GM23338 (cell line): ENCODE data around the gene PLCH2. TPM values are rescaled to one million over a fixed set of nuclear protein-coding genes. Genes with fewer than 3 reads are reported as not detected.

ENCODE experiments used
- ATAC-seq: fragments of 200-7000 bp; cut with Tn5 transposase; 3 replicates; pipeline ENCODE4 v1.9.1; 2020
- DNase-seq: peaks from one replicate; pipeline ENCODE4 v3.0.0-alpha.2; 2015; ENCODE audit warnings: low spot score
- H2AFZ ChIP-seq: fragments of 200-600 bp; sonication (generic); 2 replicates; pipeline ENCODE4 v1.8.0; 2016; ENCODE audit warnings: antibody characterized with exemption, mild to moderate bottlenecking, moderate library complexity
- H3F3A ChIP-seq: fragments of 200-600 bp; sonication (generic); replicated peaks from 2 replicates; pipeline ENCODE4 v1.8.0; 2017; ENCODE audit warnings: antibody characterized with exemption, mixed run types, low read depth
- H3K27ac ChIP-seq: fragments of 200-600 bp; sonication (generic); 2 replicates; pipeline ENCODE4 v1.6.1; 2016; ENCODE audit warnings: low read depth
- H3K27me3 ChIP-seq: fragments of 200-600 bp; sonication (generic); 2 replicates; pipeline ENCODE4 v1.8.0; 2016; ENCODE audit warnings: mild to moderate bottlenecking, mixed run types, moderate library complexity; ENCODE audit not compliant: insufficient read depth
- H3K36me3 ChIP-seq: fragments of 200-600 bp; sonication (generic); 2 replicates; pipeline ENCODE4 v1.8.0; 2016; ENCODE audit warnings: mild to moderate bottlenecking; ENCODE audit not compliant: insufficient read depth
- H3K4me1 ChIP-seq: fragments of 200-600 bp; sonication (generic); 2 replicates; pipeline ENCODE4 v1.8.0; 2016; ENCODE audit warnings: mild to moderate bottlenecking, moderate library complexity; ENCODE audit not compliant: insufficient read depth
- H3K4me2 ChIP-seq: fragments of 200-600 bp; sonication (generic); 2 replicates; pipeline ENCODE4 v1.7.1; 2017; ENCODE audit warnings: mixed run types
- H3K4me3 ChIP-seq: fragments of 200-600 bp; sonication (generic); 2 replicates; pipeline ENCODE4 v1.6.1; 2016; ENCODE audit warnings: mixed run types
- H3K79me2 ChIP-seq: fragments of 200-600 bp; sonication (generic); replicated peaks from 2 replicates; pipeline ENCODE4 v1.8.0; 2017; ENCODE audit warnings: mild to moderate bottlenecking; ENCODE audit not compliant: insufficient read depth
- H3K9me2 ChIP-seq: fragments of 200-600 bp; sonication (generic); 2 replicates; pipeline ENCODE4 v1.8.0; 2017; ENCODE audit not compliant: insufficient read depth
- H4K20me1 ChIP-seq: fragments of 200-600 bp; sonication (generic); replicated peaks from 2 replicates; pipeline ENCODE4 v1.8.0; 2017; ENCODE audit warnings: mild to moderate bottlenecking; ENCODE audit not compliant: insufficient read depth
- H3K27ac Mint-ChIP-seq: 2 replicates; pipeline ENCODE4 v1.8.0; 2020; ENCODE audit warnings: inconsistent platforms, mild to moderate bottlenecking, moderate library complexity, mixed read lengths
- H3K27me3 Mint-ChIP-seq: 3 replicates; pipeline ENCODE4 v1.8.0; 2022; ENCODE audit warnings: low read depth, mild to moderate bottlenecking, moderate library complexity, mixed read lengths, inconsistent platforms; ENCODE audit not compliant: insufficient read depth, poor library complexity
- H3K36me3 Mint-ChIP-seq: 3 replicates; pipeline ENCODE4 v1.8.0; 2021; ENCODE audit warnings: low read depth, mild to moderate bottlenecking, inconsistent platforms, moderate library complexity, mixed read lengths
- H3K4me1 Mint-ChIP-seq: 3 replicates; pipeline ENCODE4 v1.8.0; 2020; ENCODE audit warnings: mild to moderate bottlenecking, inconsistent platforms, mixed read lengths
- H3K4me3 Mint-ChIP-seq: 3 replicates; pipeline ENCODE4 v1.8.0; 2021; ENCODE audit warnings: moderate library complexity, mild to moderate bottlenecking, inconsistent platforms, mixed read lengths
- H3K9me3 Mint-ChIP-seq: 3 replicates; pipeline ENCODE4 v1.8.0; 2020; ENCODE audit warnings: moderate library complexity, mild to moderate bottlenecking, inconsistent platforms, mixed read lengths
- CREB1 ChIP-seq: fragments of 250-450 bp; sonication (Bioruptor Pico); IDR thresholded peaks from 2 replicates; pipeline ENCODE4 v1.5.0; 2020; ENCODE audit warnings: low read depth, mild to moderate bottlenecking, moderate library complexity
- EZH2 ChIP-seq: fragments of 200-600 bp; sonication (generic); IDR thresholded peaks from one replicate; pipeline ENCODE4 v1.8.0; 2017; ENCODE audit warnings: antibody characterized with exemption, mild to moderate bottlenecking, low read depth; ENCODE audit not compliant: unreplicated experiment
- EZH2phosphoT487 ChIP-seq: fragments of 200-600 bp; sonication (generic); IDR thresholded peaks from one replicate; pipeline ENCODE4 v1.8.1; 2018; ENCODE audit warnings: antibody characterized with exemption; ENCODE audit not compliant: unreplicated experiment
- JUNB ChIP-seq: IDR thresholded peaks from one replicate; pipeline ENCODE4 v1.6.1; 2016; ENCODE audit warnings: antibody characterized with exemption; ENCODE audit not compliant: unreplicated experiment
- POLR2AphosphoS5 ChIP-seq: IDR thresholded peaks from 2 replicates; pipeline ENCODE4 v1.6.1; 2016; ENCODE audit warnings: antibody characterized with exemption, low read depth
- STAT1 ChIP-seq: IDR thresholded peaks from one replicate; pipeline ENCODE4 v1.6.1; 2016; ENCODE audit warnings: antibody characterized with exemption; ENCODE audit not compliant: unreplicated experiment
- ZNF114 ChIP-seq: fragments of 250-450 bp; sonication (Bioruptor Pico); IDR thresholded peaks from 2 replicates; pipeline ENCODE4 v1.5.0; 2020; ENCODE audit warnings: mild to moderate bottlenecking, moderate library complexity
- ZNF331 ChIP-seq: fragments of 250-450 bp; sonication (Bioruptor Pico); IDR thresholded peaks from 2 replicates; pipeline ENCODE4 v1.5.0; 2020; ENCODE audit warnings: low read depth, mild to moderate bottlenecking, moderate library complexity
- polyA plus RNA-seq: library from polyadenylated mRNA; unstranded; fragments of >200 nt; fragmentation: Nextera tagmentation; extraction: Ambion mirVana; gene quantifications from 2 replicates; pipeline ENCODE4 v1.2.1, GENCODE V29; 2016
- total RNA-seq: library from RNA; depleted of rRNA; stranded (reverse); fragments of >200 nt; shearing (Covaris generic); gene quantifications from 2 replicates; pipeline ENCODE4 v1.2.3, GENCODE V29; 2014
- TF ChIP-seq, protein P1 (sequence below), 2 experiments: fragments of 200-600 bp in 1 of 2; sonication (generic) in 1 of 2; conservative IDR thresholded peaks; 2 replicates each; pipeline versions ENCODE4 v1.5.1 to v1.6.1; 2016 to 2017; ENCODE audit warnings: antibody characterized with exemption in 2 of 2, low read depth in 2 of 2, mild to moderate bottlenecking in 2 of 2, moderate library complexity in 1 of 2
- TF ChIP-seq, protein P2 (sequence below): IDR thresholded peaks from one replicate; pipeline ENCODE4 v1.6.1; 2018; ENCODE audit warnings: antibody characterized with exemption; ENCODE audit not compliant: unreplicated experiment
- TF ChIP-seq, protein P3 (sequence below): IDR thresholded peaks from 2 replicates; pipeline ENCODE4 v1.6.1; 2016; ENCODE audit warnings: antibody characterized with exemption

Gene PLCH2
- total and polyA plus RNA-seq, 2 experiments from 2014 or later = 0.31 TPM; not detected in 1

- Histone ChIP-seq H3K4me3 (no peak overlapping the region), H4K20me1 (no peaks in the 10 kb centered on the region), H3F3A (no peaks in the 10 kb centered on the region), H2AFZ (no peak overlapping the region), H3K79me2 (no peaks in the 10 kb centered on the region), H3K27ac (no peak overlapping the region), H3K9me2 (no peaks in the 10 kb centered on the region), H3K4me1 (no peaks in the 10 kb centered on the region), H3K27me3 (no peaks in the 10 kb centered on the region), H3K36me3 (no peaks in the 10 kb centered on the region; the same call in 1 of the 2 replicates), H3K4me2 (no peak overlapping the region)
- no peaks in the 10 kb centered on the region for H3K4me1 Mint-ChIP-seq
- ATAC-seq = peak; percentile 4; the same call in 1 of the 3 replicates
- TF ChIP-seq CREB1 (no peak), ZNF331 (CRISPR knock-in tag) (no peak), EZH2 (no peak)
- TF ChIP-seq, protein P1, sequence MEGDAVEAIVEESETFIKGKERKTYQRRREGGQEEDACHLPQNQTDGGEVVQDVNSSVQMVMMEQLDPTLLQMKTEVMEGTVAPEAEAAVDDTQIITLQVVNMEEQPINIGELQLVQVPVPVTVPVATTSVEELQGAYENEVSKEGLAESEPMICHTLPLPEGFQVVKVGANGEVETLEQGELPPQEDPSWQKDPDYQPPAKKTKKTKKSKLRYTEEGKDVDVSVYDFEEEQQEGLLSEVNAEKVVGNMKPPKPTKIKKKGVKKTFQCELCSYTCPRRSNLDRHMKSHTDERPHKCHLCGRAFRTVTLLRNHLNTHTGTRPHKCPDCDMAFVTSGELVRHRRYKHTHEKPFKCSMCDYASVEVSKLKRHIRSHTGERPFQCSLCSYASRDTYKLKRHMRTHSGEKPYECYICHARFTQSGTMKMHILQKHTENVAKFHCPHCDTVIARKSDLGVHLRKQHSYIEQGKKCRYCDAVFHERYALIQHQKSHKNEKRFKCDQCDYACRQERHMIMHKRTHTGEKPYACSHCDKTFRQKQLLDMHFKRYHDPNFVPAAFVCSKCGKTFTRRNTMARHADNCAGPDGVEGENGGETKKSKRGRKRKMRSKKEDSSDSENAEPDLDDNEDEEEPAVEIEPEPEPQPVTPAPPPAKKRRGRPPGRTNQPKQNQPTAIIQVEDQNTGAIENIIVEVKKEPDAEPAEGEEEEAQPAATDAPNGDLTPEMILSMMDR (conservative IDR thresholded peaks at IDR 0.05; ENCODE audit: low read depth in 2 of 2) = no peak
- no peak overlapping the region for H3K27ac Mint-ChIP-seq
- H3K27me3 Mint-ChIP-seq = peaks cover 7% of the 10 kb centered on the region
- no peaks in the 10 kb centered on the region for H3K9me3 Mint-ChIP-seq
- H3K4me3 Mint-ChIP-seq = no peak overlapping the region
- peaks cover 9% of the 10 kb centered on the region for H3K36me3 Mint-ChIP-seq
- no peak for DNase-seq
Measured at GRCh38 chr1:2505461-2505994, 29.4 kb downstream of the PLCH2 start.

GRCh38 chr1:2506007-2506860 lies 30.1 kb downstream of the PLCH2 start:
- Mint-ChIP-seq H3K4me3 (no peak overlapping the region), H3K27ac (no peak overlapping the region), H3K36me3 (peaks cover 10% of the 10 kb centered on the region), H3K9me3 (no peaks in the 10 kb centered on the region), H3K4me1 (no peaks in the 10 kb centered on the region), H3K27me3 (peaks cover 7% of the 10 kb centered on the region)
- H4K20me1 ChIP-seq = no peaks in the 10 kb centered on the region; the same call in 1 of the 2 replicates
- DNase-seq (no peak), ATAC-seq (peak; percentile 6; the same call in 2 of the 3 replicates)
- no peaks in the 10 kb centered on the region; the same call in 1 of the 2 replicates for H3K36me3 ChIP-seq
- no peak overlapping the region for H3K4me2 ChIP-seq
- H3K4me1 ChIP-seq = no peaks in the 10 kb centered on the region
- H3K79me2 ChIP-seq = no peaks in the 10 kb centered on the region
- H3K9me2 ChIP-seq = no peaks in the 10 kb centered on the region
- no peak overlapping the region for H3K27ac ChIP-seq
- no peak overlapping the region for H2AFZ ChIP-seq
- H3F3A ChIP-seq = no peaks in the 10 kb centered on the region
- H3K27me3 ChIP-seq = no peaks in the 10 kb centered on the region
- H3K4me3 ChIP-seq = no peak overlapping the region
- TF ChIP-seq JUNB (no peak), STAT1 (no peak), ZNF331 (CRISPR knock-in tag) (no peak), ZNF114 (CRISPR knock-in tag) (no peak), EZH2 (no peak), EZH2phosphoT487 (no peak), POLR2AphosphoS5 (no peak; the same call in 1 of the 2 replicates)
- TF ChIP-seq, protein P2, sequence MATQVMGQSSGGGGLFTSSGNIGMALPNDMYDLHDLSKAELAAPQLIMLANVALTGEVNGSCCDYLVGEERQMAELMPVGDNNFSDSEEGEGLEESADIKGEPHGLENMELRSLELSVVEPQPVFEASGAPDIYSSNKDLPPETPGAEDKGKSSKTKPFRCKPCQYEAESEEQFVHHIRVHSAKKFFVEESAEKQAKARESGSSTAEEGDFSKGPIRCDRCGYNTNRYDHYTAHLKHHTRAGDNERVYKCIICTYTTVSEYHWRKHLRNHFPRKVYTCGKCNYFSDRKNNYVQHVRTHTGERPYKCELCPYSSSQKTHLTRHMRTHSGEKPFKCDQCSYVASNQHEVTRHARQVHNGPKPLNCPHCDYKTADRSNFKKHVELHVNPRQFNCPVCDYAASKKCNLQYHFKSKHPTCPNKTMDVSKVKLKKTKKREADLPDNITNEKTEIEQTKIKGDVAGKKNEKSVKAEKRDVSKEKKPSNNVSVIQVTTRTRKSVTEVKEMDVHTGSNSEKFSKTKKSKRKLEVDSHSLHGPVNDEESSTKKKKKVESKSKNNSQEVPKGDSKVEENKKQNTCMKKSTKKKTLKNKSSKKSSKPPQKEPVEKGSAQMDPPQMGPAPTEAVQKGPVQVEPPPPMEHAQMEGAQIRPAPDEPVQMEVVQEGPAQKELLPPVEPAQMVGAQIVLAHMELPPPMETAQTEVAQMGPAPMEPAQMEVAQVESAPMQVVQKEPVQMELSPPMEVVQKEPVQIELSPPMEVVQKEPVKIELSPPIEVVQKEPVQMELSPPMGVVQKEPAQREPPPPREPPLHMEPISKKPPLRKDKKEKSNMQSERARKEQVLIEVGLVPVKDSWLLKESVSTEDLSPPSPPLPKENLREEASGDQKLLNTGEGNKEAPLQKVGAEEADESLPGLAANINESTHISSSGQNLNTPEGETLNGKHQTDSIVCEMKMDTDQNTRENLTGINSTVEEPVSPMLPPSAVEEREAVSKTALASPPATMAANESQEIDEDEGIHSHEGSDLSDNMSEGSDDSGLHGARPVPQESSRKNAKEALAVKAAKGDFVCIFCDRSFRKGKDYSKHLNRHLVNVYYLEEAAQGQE = no peak
- TF ChIP-seq, protein P1 (conservative IDR thresholded peaks at IDR 0.05; ENCODE audit: low read depth in 2 of 2) = no peak
- TF ChIP-seq, protein P3, sequence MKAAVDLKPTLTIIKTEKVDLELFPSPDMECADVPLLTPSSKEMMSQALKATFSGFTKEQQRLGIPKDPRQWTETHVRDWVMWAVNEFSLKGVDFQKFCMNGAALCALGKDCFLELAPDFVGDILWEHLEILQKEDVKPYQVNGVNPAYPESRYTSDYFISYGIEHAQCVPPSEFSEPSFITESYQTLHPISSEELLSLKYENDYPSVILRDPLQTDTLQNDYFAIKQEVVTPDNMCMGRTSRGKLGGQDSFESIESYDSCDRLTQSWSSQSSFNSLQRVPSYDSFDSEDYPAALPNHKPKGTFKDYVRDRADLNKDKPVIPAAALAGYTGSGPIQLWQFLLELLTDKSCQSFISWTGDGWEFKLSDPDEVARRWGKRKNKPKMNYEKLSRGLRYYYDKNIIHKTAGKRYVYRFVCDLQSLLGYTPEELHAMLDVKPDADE = no peak
